GM18873 (cell line): ENCODE measurements around the gene GABRR2.
A peak's percentile ranks its signal among the peaks of the same experiment; 100 is the strongest.

ENCODE experiments used
- ATAC-seq: cut with Tn5 transposase; IDR thresholded peaks from one replicate; pipeline ENCODE4 v1.9.1; 2021; ENCODE audit warnings: mild to moderate bottlenecking, moderate library complexity, moderate number of reproducible peaks; ENCODE audit not compliant: unreplicated experiment, low FRiP score

GABRR2 gene

GRCh38 chr6:89315249-89315885 lies at the start of gene GABRR2:
Gene GABRR2, minus strand, starts transcription at chr6:89315299. Its CDS starts 134 bp downstream, at chr6:89315165.
- no peak for ATAC-seq

- no peak for ATAC-seq
Measured at GRCh38 chr6:89364586-89364985, 49.5 kb upstream of the GABRR2 start.

GRCh38 chr6:89361171-89361570 lies 46.1 kb upstream of the GABRR2 start:
- ATAC-seq = no peak

GRCh38 chr6:89360415-89360999 lies 45.4 kb upstream of the GABRR2 start:
- ATAC-seq = peak; percentile 44

- ATAC-seq = no peak
Measured at GRCh38 chr6:89359561-89359960, 44.5 kb upstream of the GABRR2 start.

GRCh38 chr6:89357390-89357789 lies 42.3 kb upstream of the GABRR2 start:
- ATAC-seq = peak; percentile 51

GRCh38 chr6:89356642-89357170 lies 41.6 kb upstream of the GABRR2 start:
- ATAC-seq = no peak

GRCh38 chr6:89355511-89356194 lies 40.6 kb upstream of the GABRR2 start:
- no peak for ATAC-seq

GRCh38 chr6:89353702-89354392 lies 38.7 kb upstream of the GABRR2 start:
- peak; percentile 19 for ATAC-seq

GRCh38 chr6:89353118-89353556 lies 38.0 kb upstream of the GABRR2 start:
- ATAC-seq = no peak

GRCh38 chr6:89352278-89353117 lies 37.4 kb upstream of the GABRR2 start, which contains the start of gene UBE2J1:
Gene UBE2J1, minus strand, starts transcription at chr6:89352722. Its CDS starts 153 bp downstream, at chr6:89352569.
- ATAC-seq = no peak

GRCh38 chr6:89351671-89352277 lies 36.7 kb upstream of the GABRR2 start:
- ATAC-seq = no peak

- peak; percentile 39 for ATAC-seq
Measured at GRCh38 chr6:89350281-89350966, 35.3 kb upstream of the GABRR2 start.

- ATAC-seq = no peak
Measured at GRCh38 chr6:89348372-89348771, 33.3 kb upstream of the GABRR2 start.

- no peak for ATAC-seq
Measured at GRCh38 chr6:89347825-89348224, 32.7 kb upstream of the GABRR2 start.

- no peak for ATAC-seq
Measured at GRCh38 chr6:89346433-89346832, 31.3 kb upstream of the GABRR2 start.

GRCh38 chr6:89339565-89339964 lies 24.5 kb upstream of the GABRR2 start:
- no peak for ATAC-seq

GRCh38 chr6:89335164-89335563 lies 20.1 kb upstream of the GABRR2 start:
- no peak for ATAC-seq

- no peak for ATAC-seq
Measured at GRCh38 chr6:89330910-89331309, 15.8 kb upstream of the GABRR2 start.
